Endothelial cell of umbilical vein (primary cell): Measurements from ENCODE around the gene INTU. TPM values are rescaled to one million over a fixed set of nuclear protein-coding genes. Genes with fewer than 3 reads are reported as not detected.

Experiments
- BruUV-seq: library from RNA; stranded (reverse); fragments of 400-500 nt; replicated peaks from 2 replicates; lab custom pipeline; 2021; lab: Mats Ljungman, UMichigan
- CTCF ChIA-PET: fragments of 300-600, 350-600 bp; sonication (Branson Sonifier 250); formaldehyde crosslinking; loops from one replicate; lab custom pipeline; 2021; ENCODE audit warnings: antibody characterized with exemption, inconsistent platforms; lab: Charles Lee
- POLR2A ChIA-PET: fragments of 300-600, 350-600 bp; sonication (Branson Sonifier 250); formaldehyde crosslinking; loops from one replicate; lab custom pipeline; 2021; ENCODE audit warnings: antibody characterized with exemption, inconsistent platforms; lab: Charles Lee
- DNase-seq: peaks from one replicate; pipeline ENCODE4 v3.0.0-alpha.2; 2011; ENCODE audit warnings: low read depth, low spot score
- FAIRE-seq: peaks from 2 replicates; lab custom pipeline; 2011; peaks lifted over from hg19 to GRCh38; lab: Jason Lieb, UNC
- H2AFZ ChIP-seq: 2 replicates; pipeline ENCODE4 v1.6.0; 2012; ENCODE audit warnings: low read depth, low read length, control low read depth, inconsistent platforms
- H3K27ac ChIP-seq: 2 replicates; pipeline ENCODE4 v1.5.1; 2011; ENCODE audit warnings: low read depth, mild to moderate bottlenecking, control low read depth, low read length, moderate library complexity; ENCODE audit not compliant: insufficient read depth
- H3K27me3 ChIP-seq, 2 experiments: 2 replicates each; pipeline versions ENCODE4 v1.6.0 to v1.6.1; 2011; ENCODE audit warnings: low read length in 2 of 2, mixed read lengths in 1 of 2; ENCODE audit not compliant: control insufficient read depth in 2 of 2, insufficient read depth in 2 of 2
- H3K36me3 ChIP-seq, 2 experiments: 2 replicates in 1 of 2; 3 replicates in 1 of 2; pipeline ENCODE4 v1.5.1; 2011; ENCODE audit warnings: low read length in 2 of 2, mild to moderate bottlenecking in 1 of 2, moderate library complexity in 1 of 2; ENCODE audit not compliant: control insufficient read depth in 2 of 2, insufficient read depth in 2 of 2; ENCODE audit errors: extremely low read depth in 1 of 2
- H3K4me1 ChIP-seq: 3 replicates; pipeline ENCODE4 v1.5.1; 2011; ENCODE audit warnings: mild to moderate bottlenecking, low read length; ENCODE audit not compliant: control insufficient read depth, insufficient read depth; ENCODE audit errors: extremely low read depth
- H3K4me2 ChIP-seq: 2 replicates; pipeline ENCODE4 v1.6.1; 2011; ENCODE audit warnings: low read length, control low read depth, mixed read lengths; ENCODE audit not compliant: insufficient read depth
- H3K4me3 ChIP-seq, 3 experiments: fragments of 200-600 bp in 1 of 3; sonication (generic), shearing (Covaris generic) in 1 of 3; replicated peaks in 1 of 3; 2 replicates each; pipeline ENCODE4 v1.5.1; 2011 to 2016; ENCODE audit warnings: control low read depth in 3 of 3, low read length in 3 of 3, mild to moderate bottlenecking in 2 of 3, inconsistent platforms in 1 of 3, low read depth in 1 of 3, moderate library complexity in 1 of 3; ENCODE audit not compliant: insufficient read depth in 1 of 3
- H3K79me2 ChIP-seq: 2 replicates; pipeline ENCODE4 v1.6.0; 2012; ENCODE audit warnings: low read length, inconsistent platforms; ENCODE audit not compliant: control insufficient read depth, insufficient read depth
- H3K9ac ChIP-seq: replicated peaks from 2 replicates; pipeline ENCODE3; 2011; ENCODE audit warnings: low read length, control low read depth; ENCODE audit not compliant: insufficient read depth; ENCODE audit errors: extremely low read depth
- H3K9me1 ChIP-seq: replicated peaks from 3 replicates; pipeline ENCODE4 v1.6.0; 2011; ENCODE audit warnings: mild to moderate bottlenecking, low read length; ENCODE audit not compliant: control insufficient read depth, insufficient read depth; ENCODE audit errors: extremely low read depth
- H3K9me3 ChIP-seq: replicated peaks from 2 replicates; pipeline ENCODE4 v1.5.1; 2012; ENCODE audit warnings: low read length, inconsistent platforms; ENCODE audit not compliant: control insufficient read depth, insufficient read depth
- H4K20me1 ChIP-seq: replicated peaks from 2 replicates; pipeline ENCODE3; 2011; ENCODE audit warnings: mild to moderate bottlenecking, low read length; ENCODE audit not compliant: control insufficient read depth, insufficient read depth; ENCODE audit errors: extremely low read depth
- EZH2 ChIP-seq: IDR thresholded peaks from 2 replicates; pipeline ENCODE4 v1.6.1; 2012; ENCODE audit warnings: borderline replicate concordance, low read depth, mild to moderate bottlenecking, moderate library complexity, low read length, inconsistent platforms; ENCODE audit not compliant: severe bottlenecking
- FOS ChIP-seq: IDR thresholded peaks from 2 replicates; pipeline ENCODE4 v1.6.1; 2011; ENCODE audit warnings: mild to moderate bottlenecking, low read length, moderate library complexity, borderline replicate concordance; ENCODE audit not compliant: insufficient read depth
- GATA2 ChIP-seq: IDR thresholded peaks from 2 replicates; pipeline ENCODE4 v1.7.0; 2011; ENCODE audit warnings: low read depth, mild to moderate bottlenecking, moderate library complexity, mixed read lengths, low read length; ENCODE audit not compliant: insufficient read length, insufficient read depth
- dilution Hi-C: fragments of 300-500 bp; cut with MboI; formaldehyde crosslinking; loops from one replicate; pipeline ENCODE4 v1.15.0; 2019; ENCODE audit warnings: low sequenced_read_pairs; ENCODE audit not compliant: extremely low pct_ligation_motif_present
- intact Hi-C: fragments of 100-400 bp; cut with micrococcal nuclease; formaldehyde crosslinking; loops from one replicate; pipeline ENCODE4 v1.10.0; 2022
- polyA plus RNA-seq, 4 experiments: library from polyadenylated mRNA; depleted of rRNA in 3 of 4; stranded (reverse) in 3 of 4; unstranded in 1 of 4; fragments of >200 nt; gene quantifications; 2 replicates each; pipeline versions ENCODE4 v1.2.1 to v1.2.3, GENCODE V29; 2011 to 2012; ENCODE audit warnings: missing spikeins in 1 of 4
- total RNA-seq: library from RNA; stranded (reverse); gene quantifications from 2 replicates; pipeline ENCODE4 v1.2.3, GENCODE V29; 2021
- TF ChIP-seq, protein P1 (sequence below), 2 donors: IDR thresholded peaks; 1 replicate in 1 of 2; 2 replicates in 1 of 2; pipeline ENCODE4 v1.5.1; 2011; ENCODE audit warnings: low read length in 2 of 2, mild to moderate bottlenecking in 2 of 2, moderate library complexity in 2 of 2, control low read depth in 1 of 2, inconsistent platforms in 1 of 2, low read depth in 1 of 2; ENCODE audit not compliant: insufficient read depth in 1 of 2; ENCODE audit errors: extremely low read depth in 1 of 2
- TF ChIP-seq, protein P2 (sequence below): IDR thresholded peaks from 2 replicates; pipeline ENCODE4 v1.6.1; 2011; ENCODE audit not compliant: insufficient read depth, insufficient read length

INTU gene
- total and polyA plus RNA-seq, 2 donors (not counting 3 experiments of a cell fraction or from before 2014, with no cell fraction given), result 1.4 to 5.4 TPM

- Histone ChIP-seq H3K4me1 (no peaks in the 10 kb centered on the region), H3K36me3 (no peaks in the 10 kb centered on the region), H3K4me2 (no peak overlapping the region), H3K27ac (no peak overlapping the region), H3K9ac (no peak overlapping the region), H4K20me1 (no peaks in the 10 kb centered on the region), H2AFZ (no peak overlapping the region), H3K79me2 (no peaks in the 10 kb centered on the region), H3K9me3 (no peaks in the 10 kb centered on the region), H3K27me3 (peaks cover 23 to 36% of the 10 kb centered on the region in 2 experiments), H3K4me3 (no peak overlapping the region), H3K9me1 (no peaks in the 10 kb centered on the region)
- intact Hi-C loops, result no loop called here
- TF ChIP-seq FOS (no peak), GATA2 (no peak), EZH2 (no peak)
- TF ChIP-seq, protein P1, sequence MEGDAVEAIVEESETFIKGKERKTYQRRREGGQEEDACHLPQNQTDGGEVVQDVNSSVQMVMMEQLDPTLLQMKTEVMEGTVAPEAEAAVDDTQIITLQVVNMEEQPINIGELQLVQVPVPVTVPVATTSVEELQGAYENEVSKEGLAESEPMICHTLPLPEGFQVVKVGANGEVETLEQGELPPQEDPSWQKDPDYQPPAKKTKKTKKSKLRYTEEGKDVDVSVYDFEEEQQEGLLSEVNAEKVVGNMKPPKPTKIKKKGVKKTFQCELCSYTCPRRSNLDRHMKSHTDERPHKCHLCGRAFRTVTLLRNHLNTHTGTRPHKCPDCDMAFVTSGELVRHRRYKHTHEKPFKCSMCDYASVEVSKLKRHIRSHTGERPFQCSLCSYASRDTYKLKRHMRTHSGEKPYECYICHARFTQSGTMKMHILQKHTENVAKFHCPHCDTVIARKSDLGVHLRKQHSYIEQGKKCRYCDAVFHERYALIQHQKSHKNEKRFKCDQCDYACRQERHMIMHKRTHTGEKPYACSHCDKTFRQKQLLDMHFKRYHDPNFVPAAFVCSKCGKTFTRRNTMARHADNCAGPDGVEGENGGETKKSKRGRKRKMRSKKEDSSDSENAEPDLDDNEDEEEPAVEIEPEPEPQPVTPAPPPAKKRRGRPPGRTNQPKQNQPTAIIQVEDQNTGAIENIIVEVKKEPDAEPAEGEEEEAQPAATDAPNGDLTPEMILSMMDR (IDR thresholded peaks at IDR 0.05; ENCODE audit: extremely low read depth in 1 of 2, insufficient read depth in 1 of 2, low read depth in 1 of 2, low read length in 2 of 2), result no peak
- TF ChIP-seq, protein P2, sequence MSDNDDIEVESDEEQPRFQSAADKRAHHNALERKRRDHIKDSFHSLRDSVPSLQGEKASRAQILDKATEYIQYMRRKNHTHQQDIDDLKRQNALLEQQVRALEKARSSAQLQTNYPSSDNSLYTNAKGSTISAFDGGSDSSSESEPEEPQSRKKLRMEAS, result no peak
- no TSS peak for BruUV-seq
- no peak for DNase-seq
- dilution Hi-C loops, result no loop called here
- POLR2A ChIA-PET, result no interaction called here
- FAIRE-seq, result no peak
- CTCF ChIA-PET, result interaction anchor here (5.2 kb wide), 1 partner anchor 115 kb away, joined by 22 read pairs; no protein-coding TSS in a partner anchor
Observed at GRCh38 chr4:127616898-127617297, 15.9 kb upstream of the INTU start.
